B cell (primary cell): ENCODE measurements around the gene PEX5.
"Not testable (repeated sequence)": the region's sequence is repeated elsewhere in the genome, so short reads cannot be mapped to it uniquely, and the experiment has no call there.

Experiments
- EZH2 ChIP-seq: IDR thresholded peaks from 2 replicates; pipeline ENCODE4 v1.6.1; 2012; ENCODE audit warnings: borderline replicate concordance, low read depth, mild to moderate bottlenecking, moderate library complexity, low read length; ENCODE audit not compliant: insufficient read depth, poor library complexity, severe bottlenecking
- TF ChIP-seq, protein P1 (sequence below): fragments of 200-600 bp; IDR thresholded peaks from one replicate; pipeline ENCODE4 v1.8.0; 2022; ENCODE audit warnings: antibody characterized with exemption, mild to moderate bottlenecking

DNA sequence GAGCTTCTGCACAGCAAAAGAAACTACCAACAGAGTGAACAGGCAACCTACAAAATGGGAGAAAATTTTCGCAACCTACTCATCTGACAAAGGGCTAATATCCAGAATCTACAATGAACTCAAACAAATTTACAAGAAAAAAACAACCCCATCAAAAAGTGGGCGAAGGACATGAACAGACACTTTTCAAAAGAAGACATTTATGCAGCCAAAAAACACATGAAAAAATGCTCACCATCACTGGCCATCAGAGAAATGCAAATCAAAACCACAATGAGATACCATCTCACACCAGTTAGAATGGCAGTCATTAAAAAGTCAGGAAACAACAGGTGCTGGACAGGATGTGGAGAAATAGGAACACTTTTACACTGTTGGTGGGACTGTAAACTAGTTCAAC is 24.3 kb downstream of the PEX5 start:
- TF ChIP-seq, protein P1, sequence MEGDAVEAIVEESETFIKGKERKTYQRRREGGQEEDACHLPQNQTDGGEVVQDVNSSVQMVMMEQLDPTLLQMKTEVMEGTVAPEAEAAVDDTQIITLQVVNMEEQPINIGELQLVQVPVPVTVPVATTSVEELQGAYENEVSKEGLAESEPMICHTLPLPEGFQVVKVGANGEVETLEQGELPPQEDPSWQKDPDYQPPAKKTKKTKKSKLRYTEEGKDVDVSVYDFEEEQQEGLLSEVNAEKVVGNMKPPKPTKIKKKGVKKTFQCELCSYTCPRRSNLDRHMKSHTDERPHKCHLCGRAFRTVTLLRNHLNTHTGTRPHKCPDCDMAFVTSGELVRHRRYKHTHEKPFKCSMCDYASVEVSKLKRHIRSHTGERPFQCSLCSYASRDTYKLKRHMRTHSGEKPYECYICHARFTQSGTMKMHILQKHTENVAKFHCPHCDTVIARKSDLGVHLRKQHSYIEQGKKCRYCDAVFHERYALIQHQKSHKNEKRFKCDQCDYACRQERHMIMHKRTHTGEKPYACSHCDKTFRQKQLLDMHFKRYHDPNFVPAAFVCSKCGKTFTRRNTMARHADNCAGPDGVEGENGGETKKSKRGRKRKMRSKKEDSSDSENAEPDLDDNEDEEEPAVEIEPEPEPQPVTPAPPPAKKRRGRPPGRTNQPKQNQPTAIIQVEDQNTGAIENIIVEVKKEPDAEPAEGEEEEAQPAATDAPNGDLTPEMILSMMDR = not testable (repeated sequence)
- TF ChIP-seq EZH2 = not testable (repeated sequence)
